Measurements from ENCODE around the gene DIAPH3.

DNA sequence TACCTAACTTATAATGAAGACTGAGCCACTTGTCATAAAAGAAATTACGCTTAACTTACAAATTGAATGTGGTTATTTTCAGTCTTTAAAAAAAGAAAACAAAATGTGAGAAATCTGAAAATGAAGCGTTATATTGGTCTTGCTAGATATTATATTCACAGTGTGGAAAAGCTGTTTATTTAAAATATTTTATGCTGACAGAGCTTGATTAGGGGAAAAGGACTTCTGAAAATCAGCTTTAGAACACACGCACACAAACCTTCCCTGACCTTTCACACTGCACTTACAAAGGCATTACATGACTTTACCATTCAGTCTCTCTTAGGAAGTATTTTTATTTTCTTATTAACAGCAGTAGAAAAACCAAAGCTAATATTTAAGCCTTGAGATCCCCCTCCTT lies 461.5 kb downstream of the DIAPH3 start:
- TF ChIP-seq, protein P1, sequence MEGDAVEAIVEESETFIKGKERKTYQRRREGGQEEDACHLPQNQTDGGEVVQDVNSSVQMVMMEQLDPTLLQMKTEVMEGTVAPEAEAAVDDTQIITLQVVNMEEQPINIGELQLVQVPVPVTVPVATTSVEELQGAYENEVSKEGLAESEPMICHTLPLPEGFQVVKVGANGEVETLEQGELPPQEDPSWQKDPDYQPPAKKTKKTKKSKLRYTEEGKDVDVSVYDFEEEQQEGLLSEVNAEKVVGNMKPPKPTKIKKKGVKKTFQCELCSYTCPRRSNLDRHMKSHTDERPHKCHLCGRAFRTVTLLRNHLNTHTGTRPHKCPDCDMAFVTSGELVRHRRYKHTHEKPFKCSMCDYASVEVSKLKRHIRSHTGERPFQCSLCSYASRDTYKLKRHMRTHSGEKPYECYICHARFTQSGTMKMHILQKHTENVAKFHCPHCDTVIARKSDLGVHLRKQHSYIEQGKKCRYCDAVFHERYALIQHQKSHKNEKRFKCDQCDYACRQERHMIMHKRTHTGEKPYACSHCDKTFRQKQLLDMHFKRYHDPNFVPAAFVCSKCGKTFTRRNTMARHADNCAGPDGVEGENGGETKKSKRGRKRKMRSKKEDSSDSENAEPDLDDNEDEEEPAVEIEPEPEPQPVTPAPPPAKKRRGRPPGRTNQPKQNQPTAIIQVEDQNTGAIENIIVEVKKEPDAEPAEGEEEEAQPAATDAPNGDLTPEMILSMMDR (conservative IDR thresholded peaks at IDR 0.05; ENCODE audit: low read length), result no peak
- TF ChIP-seq EZH2phosphoT487 (IDR thresholded peaks at IDR 0.05; ENCODE audit: borderline replicate concordance), result no peak
